Erythroblast (primary cell): Measurements from ENCODE around the gene MT1G.
"Not testable (repeated sequence)": the region's sequence is repeated elsewhere in the genome, so short reads cannot be mapped to it uniquely, and the experiment has no call there.

ENCODE experiments used
- DNase-seq, 2 experiments: peaks; one replicate each; lab custom pipeline; 2025; lab: John Stamatoyannopoulos, UW
- GATA1 ChIP-seq: IDR thresholded peaks from 2 replicates; pipeline ENCODE4 v1.6.1; 2011; ENCODE audit warnings: low read depth, mild to moderate bottlenecking, control low read depth, low read length, moderate library complexity
- POLR2A ChIP-seq: IDR thresholded peaks from 2 replicates; pipeline ENCODE4 v1.6.1; 2011; ENCODE audit warnings: mild to moderate bottlenecking, low read length

Gene MT1G

GRCh38 chr16:56679078-56679730, 11.3 kb upstream of the MT1G start:
- TF ChIP-seq POLR2A (no peak), GATA1 (no peak)
- DNase-seq, result no peak

GRCh38 chr16:56677474-56677873, 9.6 kb upstream of the MT1G start:
- TF ChIP-seq POLR2A (no peak), GATA1 (no peak)
- no peak for DNase-seq

- DNase-seq, result no peak
Measured at GRCh38 chr16:56675685-56676210, 7.9 kb upstream of the MT1G start.

GRCh38 chr16:56674570-56674969, 6.7 kb upstream of the MT1G start:
- DNase-seq, result not testable (repeated sequence)

More at GRCh38 chr16:56675685-56676210, 7.9 kb upstream of the MT1G start:
- TF ChIP-seq POLR2A (no peak), GATA1 (no peak)

- DNase-seq, result peak; percentile 34 to 37
- TF ChIP-seq POLR2A (no peak), GATA1 (no peak)
Measured at GRCh38 chr16:56673921-56674320, 6.1 kb upstream of the MT1G start.

- no peak for TF ChIP-seq GATA1
- TF ChIP-seq POLR2A, result no peak
- DNase-seq, result no peak
Measured at GRCh38 chr16:56672761-56673536, 5.1 kb upstream of the MT1G start.

GRCh38 chr16:56672171-56672570, 4.3 kb upstream of the MT1G start:
- DNase-seq, result not testable (repeated sequence)

- DNase-seq, result not testable (repeated sequence)
Measured at GRCh38 chr16:56671691-56672090, 3.8 kb upstream of the MT1G start.

- no peak for TF ChIP-seq POLR2A
- no peak for TF ChIP-seq GATA1
- no peak for DNase-seq
Measured at GRCh38 chr16:56670620-56670934, 2.7 kb upstream of the MT1G start.

- TF ChIP-seq POLR2A (no peak), GATA1 (no peak)
- DNase-seq, result no peak
Measured at GRCh38 chr16:56669840-56670619, 2.2 kb upstream of the MT1G start.

GRCh38 chr16:56669005-56669839, 1.4 kb upstream of the MT1G start, which contains the start of gene MT1H:
TSS of gene MT1H (plus strand) at chr16:56669814. CDS start at chr16:56669885, 71 bp downstream.
- peak in 1 of 2 experiments; percentile 36 for DNase-seq
- TF ChIP-seq POLR2A, result no peak
- TF ChIP-seq GATA1, result no peak

- not testable (repeated sequence) for DNase-seq
Measured at GRCh38 chr16:56665286-56666261, 2.3 kb downstream of the MT1G start.

GRCh38 chr16:56664506-56664905, 3.4 kb downstream of the MT1G start:
- TF ChIP-seq GATA1, result no peak
- TF ChIP-seq POLR2A, result no peak
- DNase-seq, result no peak
